Stomach (tissue), 4 donors: ENCODE measurements around the gene NUDT16L1.

Source experiments
- POLR2A ChIP-seq, 4 donors: fragments of 450-650 bp; IDR thresholded peaks; one replicate each; pipeline ENCODE4 v1.6.1; 2016; ENCODE audit warnings: antibody characterized with exemption in 4 of 4, control low read depth in 2 of 4, mild to moderate bottlenecking in 1 of 4, moderate library complexity in 1 of 4
- TF ChIP-seq, protein P1 (sequence below), 7 experiments: fragments of 450-650 bp in 4 of 7; fragments of 200-600 bp in 3 of 7; sonication (generic) in 3 of 7; IDR thresholded peaks; one replicate each; pipeline ENCODE4 v1.5.1; 2016 to 2019; ENCODE audit warnings: antibody characterized with exemption in 7 of 7, control low read depth in 2 of 7, mild to moderate bottlenecking in 1 of 7

DNA sequence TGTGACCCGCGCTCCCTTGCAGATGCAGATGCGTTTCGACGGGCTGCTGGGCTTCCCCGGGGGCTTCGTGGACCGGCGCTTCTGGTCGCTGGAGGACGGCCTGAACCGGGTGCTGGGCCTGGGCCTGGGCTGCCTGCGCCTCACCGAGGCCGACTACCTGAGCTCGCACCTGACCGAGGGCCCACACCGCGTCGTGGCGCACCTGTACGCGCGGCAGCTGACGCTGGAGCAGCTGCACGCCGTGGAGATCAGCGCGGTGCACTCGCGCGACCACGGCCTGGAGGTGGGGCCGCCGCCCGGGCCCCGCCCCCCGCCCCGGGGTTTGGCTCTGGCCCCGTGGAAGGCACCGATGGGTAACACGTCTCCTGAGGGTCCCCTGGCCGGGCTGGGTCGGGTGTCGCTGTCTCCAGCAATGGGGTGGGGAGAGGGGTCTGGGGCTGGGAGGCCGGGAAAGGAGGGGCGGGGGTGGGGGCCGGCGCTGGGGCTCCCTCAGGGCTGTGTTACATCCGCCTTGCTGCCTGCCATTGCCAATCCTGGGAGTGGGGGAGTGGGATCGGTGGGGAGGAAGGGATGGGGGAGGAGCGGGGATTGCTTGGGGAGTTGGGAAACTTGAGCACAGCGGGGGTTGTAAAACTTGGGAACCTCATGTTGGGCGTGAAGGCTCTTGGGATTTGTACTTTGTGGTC lies 737 bp downstream of the NUDT16L1 start:
- TF ChIP-seq, protein P1, sequence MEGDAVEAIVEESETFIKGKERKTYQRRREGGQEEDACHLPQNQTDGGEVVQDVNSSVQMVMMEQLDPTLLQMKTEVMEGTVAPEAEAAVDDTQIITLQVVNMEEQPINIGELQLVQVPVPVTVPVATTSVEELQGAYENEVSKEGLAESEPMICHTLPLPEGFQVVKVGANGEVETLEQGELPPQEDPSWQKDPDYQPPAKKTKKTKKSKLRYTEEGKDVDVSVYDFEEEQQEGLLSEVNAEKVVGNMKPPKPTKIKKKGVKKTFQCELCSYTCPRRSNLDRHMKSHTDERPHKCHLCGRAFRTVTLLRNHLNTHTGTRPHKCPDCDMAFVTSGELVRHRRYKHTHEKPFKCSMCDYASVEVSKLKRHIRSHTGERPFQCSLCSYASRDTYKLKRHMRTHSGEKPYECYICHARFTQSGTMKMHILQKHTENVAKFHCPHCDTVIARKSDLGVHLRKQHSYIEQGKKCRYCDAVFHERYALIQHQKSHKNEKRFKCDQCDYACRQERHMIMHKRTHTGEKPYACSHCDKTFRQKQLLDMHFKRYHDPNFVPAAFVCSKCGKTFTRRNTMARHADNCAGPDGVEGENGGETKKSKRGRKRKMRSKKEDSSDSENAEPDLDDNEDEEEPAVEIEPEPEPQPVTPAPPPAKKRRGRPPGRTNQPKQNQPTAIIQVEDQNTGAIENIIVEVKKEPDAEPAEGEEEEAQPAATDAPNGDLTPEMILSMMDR (IDR thresholded peaks at IDR 0.05): no peak
- no peak for TF ChIP-seq POLR2A (IDR thresholded peaks at IDR 0.05)
